Measurements from ENCODE around the gene SPATA18. TPM values are rescaled to one million over a fixed set of nuclear protein-coding genes. Genes with fewer than 3 reads are reported as not detected.
A peak's percentile ranks its signal among the peaks of the same experiment; 100 is the strongest.

The SPATA18 gene
- total RNA-seq, 6 experiments from 2014 or later: 6.9 to 12.9 (median 12.0) TPM

DNA sequence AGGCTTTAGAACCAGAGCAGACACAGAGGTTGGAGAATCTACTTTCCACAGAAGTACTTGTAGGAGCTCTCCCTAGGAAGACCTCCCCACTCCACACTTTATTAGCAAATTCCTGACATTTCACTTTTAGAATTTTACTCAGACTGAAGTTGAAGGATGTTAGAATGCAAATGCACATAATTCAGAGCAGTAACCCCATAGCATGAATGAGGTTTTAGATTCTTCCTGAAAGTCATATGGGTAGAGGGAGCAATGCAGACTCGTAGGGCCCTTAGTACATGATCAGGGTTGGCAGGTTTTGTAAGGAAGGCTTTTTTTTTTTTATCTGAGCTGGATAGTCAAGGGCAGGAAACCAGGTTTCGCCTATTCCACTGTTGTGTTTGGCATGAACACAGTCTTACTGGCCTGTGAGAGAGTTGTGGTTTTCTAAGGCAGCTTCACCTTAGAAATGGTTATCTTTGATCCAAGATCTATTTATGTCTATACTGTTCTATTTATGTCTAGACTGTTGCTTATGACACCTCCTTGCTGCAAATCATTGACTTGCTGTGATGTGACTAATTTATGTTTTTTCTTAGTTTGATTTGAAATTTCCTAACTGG is 48.9 kb downstream of the SPATA18 start:
- Mint-ChIP-seq H3K4me3 (no peak overlapping the region), H3K4me1 (ENCODE audit: low read depth) (peaks cover 22% of the 10 kb centered on the region), H3K27ac (no peak overlapping the region), H3K36me3 (ENCODE audit: low read depth) (no peaks in the 10 kb centered on the region), H3K9me3 (no peaks in the 10 kb centered on the region), H3K27me3 (ENCODE audit: insufficient read depth) (no peaks in the 10 kb centered on the region; the same call in 1 of the 2 replicates)
- TF ChIP-seq, protein P1, sequence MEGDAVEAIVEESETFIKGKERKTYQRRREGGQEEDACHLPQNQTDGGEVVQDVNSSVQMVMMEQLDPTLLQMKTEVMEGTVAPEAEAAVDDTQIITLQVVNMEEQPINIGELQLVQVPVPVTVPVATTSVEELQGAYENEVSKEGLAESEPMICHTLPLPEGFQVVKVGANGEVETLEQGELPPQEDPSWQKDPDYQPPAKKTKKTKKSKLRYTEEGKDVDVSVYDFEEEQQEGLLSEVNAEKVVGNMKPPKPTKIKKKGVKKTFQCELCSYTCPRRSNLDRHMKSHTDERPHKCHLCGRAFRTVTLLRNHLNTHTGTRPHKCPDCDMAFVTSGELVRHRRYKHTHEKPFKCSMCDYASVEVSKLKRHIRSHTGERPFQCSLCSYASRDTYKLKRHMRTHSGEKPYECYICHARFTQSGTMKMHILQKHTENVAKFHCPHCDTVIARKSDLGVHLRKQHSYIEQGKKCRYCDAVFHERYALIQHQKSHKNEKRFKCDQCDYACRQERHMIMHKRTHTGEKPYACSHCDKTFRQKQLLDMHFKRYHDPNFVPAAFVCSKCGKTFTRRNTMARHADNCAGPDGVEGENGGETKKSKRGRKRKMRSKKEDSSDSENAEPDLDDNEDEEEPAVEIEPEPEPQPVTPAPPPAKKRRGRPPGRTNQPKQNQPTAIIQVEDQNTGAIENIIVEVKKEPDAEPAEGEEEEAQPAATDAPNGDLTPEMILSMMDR (IDR thresholded peaks at IDR 0.05): no peak
- DNase-seq: no peak

DNA sequence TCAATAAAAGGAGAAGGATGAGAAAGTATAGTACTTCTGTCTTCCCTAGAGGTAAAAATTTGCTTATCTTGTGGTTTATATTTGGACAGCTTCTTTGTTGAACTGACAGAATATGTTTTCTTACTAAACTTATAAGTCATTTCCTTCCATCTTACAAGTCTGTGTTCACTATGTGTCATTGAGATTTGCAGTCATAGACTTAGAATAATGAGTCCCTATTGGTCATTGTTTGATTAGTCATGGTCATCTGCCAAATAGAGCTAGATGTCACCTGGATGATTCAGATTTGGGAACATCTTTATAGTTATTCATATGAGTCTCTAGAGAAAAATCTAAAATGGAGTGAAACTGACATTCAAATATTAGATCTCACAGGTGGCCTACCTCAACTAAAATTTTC is 51.5 kb downstream of the SPATA18 start:
- TF ChIP-seq, protein P1 (IDR thresholded peaks at IDR 0.05): no peak
- H3K27ac Mint-ChIP-seq: no peak overlapping the region
- no peaks in the 10 kb centered on the region for H3K36me3 Mint-ChIP-seq (ENCODE audit: low read depth)
- DNase-seq: peak; percentile 26
- H3K4me3 Mint-ChIP-seq: no peak overlapping the region
- peaks cover 25% of the 10 kb centered on the region for H3K4me1 Mint-ChIP-seq (ENCODE audit: low read depth)
- H3K9me3 Mint-ChIP-seq: no peaks in the 10 kb centered on the region
- no peaks in the 10 kb centered on the region for H3K27me3 Mint-ChIP-seq (ENCODE audit: insufficient read depth)

DNA sequence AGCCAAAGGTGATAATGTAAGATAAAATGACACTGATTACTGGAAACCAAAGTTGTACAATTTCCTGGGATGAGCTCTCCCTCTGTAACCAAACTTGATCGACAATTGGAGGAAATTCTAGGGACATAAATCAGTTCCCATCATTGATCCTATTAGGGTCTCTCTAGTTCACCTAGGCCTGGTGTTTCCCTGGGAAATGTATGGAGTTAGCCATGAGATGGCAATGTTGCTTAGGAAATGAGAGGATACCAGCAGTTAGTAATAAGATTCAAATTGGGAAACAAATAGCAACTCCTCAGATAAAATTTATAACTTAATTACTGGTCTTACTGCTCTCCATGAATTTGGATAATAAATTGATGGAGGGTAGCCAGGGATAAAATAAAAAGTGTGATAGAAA is 52.2 kb downstream of the SPATA18 start:
- no peaks in the 10 kb centered on the region for H3K36me3 Mint-ChIP-seq (ENCODE audit: low read depth)
- no peaks in the 10 kb centered on the region for H3K9me3 Mint-ChIP-seq
- H3K4me1 Mint-ChIP-seq (ENCODE audit: low read depth): peaks cover 29% of the 10 kb centered on the region
- H3K4me3 Mint-ChIP-seq: no peak overlapping the region
- H3K27ac Mint-ChIP-seq: no peak overlapping the region
- TF ChIP-seq, protein P1 (IDR thresholded peaks at IDR 0.05): peak; percentile 53
- DNase-seq: no peak
- no peaks in the 10 kb centered on the region for H3K27me3 Mint-ChIP-seq (ENCODE audit: insufficient read depth)

DNA sequence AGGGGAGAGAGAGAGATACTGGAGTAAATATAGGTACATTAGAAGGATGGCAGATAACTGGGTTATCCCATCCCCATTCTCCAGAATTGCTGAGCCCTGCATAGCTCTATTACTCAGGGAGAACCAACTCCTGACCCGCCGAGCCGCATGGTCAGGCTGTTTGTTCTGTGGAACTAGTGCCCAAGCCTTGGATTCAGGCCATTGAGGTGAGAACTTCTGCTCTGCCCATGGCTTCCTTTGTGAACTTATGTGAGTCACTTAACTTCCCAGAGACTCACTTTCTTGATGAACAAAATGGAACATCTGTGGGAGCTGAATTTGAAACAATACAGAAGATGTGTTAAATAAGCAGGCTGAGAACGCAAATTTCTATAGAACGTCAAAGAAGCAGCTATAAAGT is 54.2 kb downstream of the SPATA18 start:
- Mint-ChIP-seq H3K9me3 (no peaks in the 10 kb centered on the region), H3K27ac (no peak overlapping the region), H3K4me1 (ENCODE audit: low read depth) (peaks cover 25% of the 10 kb centered on the region), H3K36me3 (ENCODE audit: low read depth) (no peaks in the 10 kb centered on the region), H3K27me3 (ENCODE audit: insufficient read depth) (no peaks in the 10 kb centered on the region), H3K4me3 (no peak overlapping the region)
- no peak for DNase-seq
- TF ChIP-seq, protein P1 (IDR thresholded peaks at IDR 0.05): no peak

DNA sequence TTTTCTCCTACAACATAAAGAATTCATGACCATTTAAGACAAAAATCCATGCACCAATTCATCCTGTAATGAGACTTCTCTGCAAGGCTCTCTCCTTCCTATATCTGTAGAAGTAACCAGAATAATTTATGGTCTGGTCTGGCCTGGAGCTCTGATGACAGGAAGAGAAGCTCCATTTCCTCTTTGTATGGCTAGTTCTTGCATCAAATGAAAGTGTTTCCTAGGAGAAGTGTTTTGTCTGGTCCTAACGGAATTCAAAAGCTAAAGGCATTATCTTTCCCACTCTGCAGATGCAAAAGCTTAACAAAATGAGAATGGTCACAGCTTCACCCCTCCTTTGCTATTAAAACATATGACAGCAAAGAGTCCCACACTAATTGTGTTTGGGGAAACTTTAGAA is 55.1 kb downstream of the SPATA18 start:
- Mint-ChIP-seq H3K36me3 (ENCODE audit: low read depth) (no peaks in the 10 kb centered on the region), H3K27me3 (ENCODE audit: insufficient read depth) (no peaks in the 10 kb centered on the region; the same call in 1 of the 2 replicates), H3K4me1 (ENCODE audit: low read depth) (peaks cover 24% of the 10 kb centered on the region), H3K27ac (no peak overlapping the region), H3K9me3 (no peaks in the 10 kb centered on the region), H3K4me3 (no peak overlapping the region)
- no peak for DNase-seq
- TF ChIP-seq, protein P1 (IDR thresholded peaks at IDR 0.05): no peak

Data from HFFc6 (cell line).